IMR-90 (cell line): Measurements from ENCODE around the gene PBX4. TPM values are rescaled to one million over a fixed set of nuclear protein-coding genes. Genes with fewer than 3 reads are reported as not detected.

ENCODE experiments used
- ATAC-seq: fragments of 200-7000 bp; cut with Tn5 transposase; 2 replicates; pipeline ENCODE4 v1.9.1; 2020; ENCODE audit warnings: low read depth, mild to moderate bottlenecking, moderate library complexity
- BruUV-seq: library from RNA; stranded (reverse); fragments of 400-500 nt; replicated peaks from 2 replicates; lab custom pipeline; 2021; lab: Mats Ljungman, UMichigan
- CTCF ChIA-PET: fragments of 300-600 bp; formaldehyde crosslinking; extraction: SDS; loops from one replicate; lab custom pipeline; 2021; ENCODE audit warnings: antibody characterized with exemption; lab: Yijun Ruan, JAX
- POLR2A ChIA-PET: fragments of 300-600 bp; sonication (Branson Sonifier 250); formaldehyde crosslinking; loops from one replicate; lab custom pipeline; 2022; ENCODE audit warnings: antibody characterized with exemption; ENCODE audit not compliant: unreplicated experiment; lab: Charles Lee
- DNase-seq: peaks from one replicate; pipeline ENCODE4 v3.0.0; 2013
- H2AFZ ChIP-seq: replicated peaks from 2 replicates; pipeline ENCODE3; 2013; ENCODE audit warnings: low read length, mild to moderate bottlenecking; ENCODE audit not compliant: poor library complexity
- H2AK5ac ChIP-seq: 2 replicates; pipeline ENCODE4 v1.6.1; 2013; ENCODE audit warnings: low read depth, low read length, inconsistent platforms
- H2AK9ac ChIP-seq: replicated peaks from 2 replicates; pipeline ENCODE3; 2013; ENCODE audit warnings: mild to moderate bottlenecking, low read depth, low read length, moderate library complexity; ENCODE audit not compliant: poor library complexity
- H2BK120ac ChIP-seq: 2 replicates; pipeline ENCODE4 v1.6.1; 2013; ENCODE audit warnings: low read depth, low read length, inconsistent platforms
- H2BK15ac ChIP-seq: 3 replicates; pipeline ENCODE4 v1.6.1; 2013; ENCODE audit warnings: low read depth, low read length, inconsistent platforms
- H2BK20ac ChIP-seq: 2 replicates; pipeline ENCODE4 v1.6.1; 2013; ENCODE audit warnings: low read depth, mild to moderate bottlenecking, inconsistent platforms, low read length, moderate library complexity
- H2BK5ac ChIP-seq: 2 replicates; pipeline ENCODE4 v1.6.1; 2013; ENCODE audit warnings: mild to moderate bottlenecking, low read depth, low read length, inconsistent platforms; ENCODE audit not compliant: poor library complexity, severe bottlenecking
- H3K14ac ChIP-seq: replicated peaks from 2 replicates; pipeline ENCODE4 v1.6.1; 2013; ENCODE audit warnings: low read depth, low read length, inconsistent platforms
- H3K18ac ChIP-seq: 2 replicates; pipeline ENCODE4 v1.6.1; 2013; ENCODE audit warnings: low read depth, low read length, control low read depth
- H3K23ac ChIP-seq: 2 replicates; pipeline ENCODE4 v1.6.1; 2013; ENCODE audit warnings: low read depth, low read length, inconsistent platforms
- H3K27ac ChIP-seq: 2 replicates; pipeline ENCODE4 v1.5.1; 2013; ENCODE audit warnings: mild to moderate bottlenecking, control low read depth, low read length; ENCODE audit not compliant: insufficient read depth
- H3K27me3 ChIP-seq: 2 replicates; pipeline ENCODE4 v1.6.1; 2013; ENCODE audit warnings: low read length; ENCODE audit not compliant: control insufficient read depth, insufficient read depth
- H3K36me3 ChIP-seq: 2 replicates; pipeline ENCODE4 v1.6.1; 2013; ENCODE audit warnings: low read length, mixed read lengths; ENCODE audit not compliant: control insufficient read depth, insufficient read depth
- H3K4ac ChIP-seq: 2 replicates; pipeline ENCODE4 v1.6.1; 2013; ENCODE audit warnings: low read depth, low read length, inconsistent platforms
- H3K4me1 ChIP-seq: 2 replicates; pipeline ENCODE4 v1.6.1; 2013; ENCODE audit warnings: low read length, mixed read lengths; ENCODE audit not compliant: control insufficient read depth, insufficient read depth
- H3K4me2 ChIP-seq: 2 replicates; pipeline ENCODE4 v1.6.1; 2013; ENCODE audit warnings: low read depth, mild to moderate bottlenecking, control low read depth, low read length, moderate library complexity
- H3K4me3 ChIP-seq: 2 replicates; pipeline ENCODE4 v1.5.1; 2013; ENCODE audit warnings: low read depth, mild to moderate bottlenecking, control low read depth, low read length, moderate library complexity; ENCODE audit not compliant: insufficient read depth
- H3K56ac ChIP-seq: 2 replicates; pipeline ENCODE4 v1.6.1; 2013; ENCODE audit warnings: low read length, inconsistent platforms; ENCODE audit not compliant: insufficient read depth; ENCODE audit errors: extremely low read depth
- H3K79me1 ChIP-seq, 2 experiments: 2 replicates each; pipeline ENCODE4 v1.6.1; 2013; ENCODE audit warnings: low read length in 2 of 2, inconsistent platforms in 1 of 2, low read depth in 1 of 2
- H3K9ac ChIP-seq: 2 replicates; pipeline ENCODE4 v1.6.1; 2013; ENCODE audit warnings: low read depth, low read length, control low read depth
- H3K9me1 ChIP-seq: 2 replicates; pipeline ENCODE4 v1.6.1; 2013; ENCODE audit warnings: low read length, inconsistent platforms; ENCODE audit not compliant: insufficient read depth
- H3K9me3 ChIP-seq: 2 replicates; pipeline ENCODE4 v1.6.1; 2013; ENCODE audit warnings: low read length; ENCODE audit not compliant: control insufficient read depth, insufficient read depth
- H4K20me1 ChIP-seq: 2 replicates; pipeline ENCODE4 v1.6.1; 2013; ENCODE audit warnings: low read length, inconsistent platforms; ENCODE audit not compliant: insufficient read depth
- H4K5ac ChIP-seq: 2 replicates; pipeline ENCODE4 v1.6.1; 2013; ENCODE audit warnings: mild to moderate bottlenecking, low read depth, low read length, control low read depth
- H4K8ac ChIP-seq, 2 experiments: 2 replicates each; pipeline ENCODE4 v1.6.1; 2013; ENCODE audit warnings: low read depth in 2 of 2, low read length in 2 of 2, control low read depth in 1 of 2, inconsistent platforms in 1 of 2
- H4K91ac ChIP-seq: 2 replicates; pipeline ENCODE4 v1.6.1; 2013; ENCODE audit warnings: low read depth, low read length, inconsistent platforms; ENCODE audit not compliant: insufficient read depth
- CEBPB ChIP-seq: IDR thresholded peaks from 2 replicates; pipeline ENCODE4 v1.6.1; 2012; ENCODE audit warnings: low read depth, low read length, improper control_type of control experiment
- MAZ ChIP-seq: IDR thresholded peaks from 2 replicates; pipeline ENCODE4 v1.6.1; 2012; ENCODE audit warnings: low read depth, mild to moderate bottlenecking, low read length, improper control_type of control experiment, moderate library complexity, borderline replicate concordance
- POLR2A ChIP-seq: IDR thresholded peaks from 2 replicates; pipeline ENCODE4 v1.6.1; 2012; ENCODE audit warnings: mild to moderate bottlenecking, low read depth, low read length
- RAD21 ChIP-seq: IDR thresholded peaks from 2 replicates; pipeline ENCODE4 v1.6.1; 2012; ENCODE audit warnings: low read length, improper control_type of control experiment
- RFX5 ChIP-seq: IDR thresholded peaks from 2 replicates; pipeline ENCODE4 v1.8.0; 2012; ENCODE audit warnings: low read depth, mild to moderate bottlenecking, low read length, moderate library complexity
- WGBS, 2 experiments: methylation state at CpG; one replicate each; pipeline versions ENCODE4 v1.1.5 to v1.1.7; 2013; ENCODE audit warnings: missing lambda C conversion rate in 2 of 2; ENCODE audit not compliant: insufficient read length in 1 of 2; ENCODE audit errors: extremely low coverage in 2 of 2; 5-methylcytosine and 5-hydroxymethylcytosine counted together
- dilution Hi-C: fragments of 300-500 bp; cut with HindIII; formaldehyde crosslinking; loops from one replicate; pipeline ENCODE4 v1.14.3; 2018; ENCODE audit warnings: low sequenced_read_pairs; ENCODE audit not compliant: unreplicated experiment
- in situ Hi-C: fragments of 300-500 bp; cut with MboI; formaldehyde crosslinking; loops from 3 replicates; pipeline ENCODE4 v1.14.3; 2019; ENCODE audit warnings: low sequenced_read_pairs, inconsistent platforms, mixed read lengths
- intact Hi-C: fragments of 100-400 bp; cut with micrococcal nuclease; formaldehyde crosslinking; loops from 2 replicates; pipeline ENCODE4 v1.10.0; 2022
- polyA plus RNA-seq, 3 experiments: library from polyadenylated mRNA; depleted of rRNA; stranded (reverse); fragments of >200 nt; gene quantifications; 2 replicates each; pipeline ENCODE4 v1.2.3, GENCODE V29; 2012; ENCODE audit warnings: low replicate concordance in 1 of 3
- total RNA-seq: library from RNA; depleted of rRNA; stranded (reverse); fragments of >200 nt; gene quantifications from 2 replicates; pipeline ENCODE4 v1.2.3, GENCODE V29; 2012

PBX4 gene
- total and polyA plus RNA-seq, 2 of the 4 experiments (the other 2 are of a cell fraction), result 0.90 to 2.9 TPM

- no peaks in the 10 kb centered on the region for H3K4me1 ChIP-seq
- no peaks in the 10 kb centered on the region; the same call in 1 of the 2 replicates for H3K27me3 ChIP-seq
- no peak overlapping the region for H2BK5ac ChIP-seq
- H3K4ac ChIP-seq, result no peak overlapping the region
- in situ Hi-C loops, result loop anchor here (25.0 kb wide), 1 partner anchor 241 kb away; no protein-coding TSS in a partner anchor
- CTCF ChIA-PET, result interaction anchor here (0.6 kb wide), 1 partner anchor 34 kb away, joined by 3 read pairs; no protein-coding TSS in a partner anchor
- H2BK20ac ChIP-seq, result no peak overlapping the region
- no peak overlapping the region for H2BK15ac ChIP-seq
- intact Hi-C loops, result no loop called here
- H3K4me2 ChIP-seq, result peak overlapping the region; percentile 26; the same call in 1 of the 2 replicates
- DNase-seq, result peak; percentile 48
- no peak overlapping the region for H3K14ac ChIP-seq
- H3K9me1 ChIP-seq, result peaks cover 3% of the 10 kb centered on the region; the same call in 1 of the 2 replicates
- POLR2A ChIA-PET, result no interaction called here
- H4K8ac ChIP-seq, result no peak overlapping the region
- peak; percentile 50 for ATAC-seq
- H3K23ac ChIP-seq, result no peak overlapping the region
- H3K36me3 ChIP-seq, result peaks cover 21% of the 10 kb centered on the region
- dilution Hi-C loops, result no loop called here
- H4K91ac ChIP-seq, result no peak overlapping the region
- no peak overlapping the region for H2BK120ac ChIP-seq
- whole genome bisulfite sequencing, 2 experiments, result 26% methylated on average over 8 of the region's 51 CpGs; no CpG with 5 or more reads in 1 of the 2 experiments
- H3K27ac ChIP-seq, result no peak overlapping the region
- H3K56ac ChIP-seq, result no peak overlapping the region
- H3K79me1 ChIP-seq, result no peaks in the 10 kb centered on the region
- no peak overlapping the region for H3K4me3 ChIP-seq
- TF ChIP-seq CEBPB (peak; percentile 51), POLR2A (no peak), MAZ (no peak), RAD21 (no peak), RFX5 (no peak)
- H2AFZ ChIP-seq, result peak overlapping the region; percentile 83
- H3K9ac ChIP-seq, result no peak overlapping the region
- no peaks in the 10 kb centered on the region for H4K20me1 ChIP-seq
- no peak overlapping the region for H3K18ac ChIP-seq
- peak overlapping the region; percentile 42 for H2AK9ac ChIP-seq
- H2AK5ac ChIP-seq, result no peak overlapping the region
- no TSS peak for BruUV-seq
- no peak overlapping the region for H4K5ac ChIP-seq
- no peaks in the 10 kb centered on the region for H3K9me3 ChIP-seq
Observed at GRCh38 chr19:19628501-19629134, 10.1 kb upstream of the PBX4 start.
